NCI-H2227 (cell line): ENCODE results near the gene GAL3ST1.

Source experiments
- DNase-seq: peaks from one replicate; lab custom pipeline; 2025; ENCODE audit not compliant: unreplicated experiment; lab: John Stamatoyannopoulos, UW

GAL3ST1 gene

DNA sequence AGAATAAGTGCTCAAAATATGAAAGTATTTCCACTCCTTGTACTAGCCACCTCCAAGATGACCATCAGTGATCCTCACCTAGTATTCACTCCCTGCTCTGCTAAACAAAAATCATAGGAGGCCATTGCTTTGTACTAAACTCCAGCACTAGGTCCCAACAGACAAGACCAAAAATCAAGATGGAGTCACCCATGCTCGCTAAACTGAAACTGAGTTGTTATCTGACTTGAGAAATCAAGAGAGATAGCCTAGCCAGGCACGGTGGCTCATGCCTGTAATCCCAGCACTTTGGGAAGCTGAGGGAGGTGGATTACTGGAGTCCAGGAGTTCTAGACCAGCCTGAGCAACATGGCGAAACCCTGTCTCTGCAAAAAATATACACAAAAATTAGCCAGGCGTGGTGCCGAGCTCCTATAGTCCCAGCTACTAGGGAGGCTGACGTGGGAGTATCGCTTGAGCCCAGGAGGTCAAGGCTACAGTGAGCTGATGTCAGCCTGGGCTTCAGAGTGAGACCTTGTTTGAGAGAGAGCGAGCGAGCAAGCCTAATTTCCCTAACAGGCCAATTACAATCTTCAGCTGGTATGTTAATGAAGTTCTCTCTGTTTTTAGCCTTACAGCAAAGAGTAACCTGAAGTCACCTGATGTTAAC is 37.3 kb downstream of the GAL3ST1 start:
- DNase-seq, result no peak

DNA sequence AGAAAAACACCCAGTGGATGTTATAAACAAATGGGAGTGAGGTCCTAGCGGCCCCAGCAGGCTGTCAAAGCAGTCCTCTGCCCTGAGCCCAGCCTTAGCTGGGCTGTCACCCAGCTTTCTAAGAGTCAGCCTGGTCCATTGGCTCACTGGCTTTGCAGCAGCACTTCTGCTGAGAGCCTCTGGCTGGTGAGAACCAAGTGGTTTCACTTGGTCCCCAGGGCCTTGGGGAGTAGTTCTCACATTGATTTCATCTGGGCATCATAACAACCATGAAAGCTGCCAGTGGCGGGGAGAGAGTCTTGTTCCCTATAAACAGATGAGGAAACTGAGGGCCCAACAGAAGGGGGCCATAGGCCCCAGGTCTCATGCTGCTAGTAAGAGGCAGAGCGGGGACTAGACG is 39.3 kb downstream of the GAL3ST1 start:
- no peak for DNase-seq

DNA sequence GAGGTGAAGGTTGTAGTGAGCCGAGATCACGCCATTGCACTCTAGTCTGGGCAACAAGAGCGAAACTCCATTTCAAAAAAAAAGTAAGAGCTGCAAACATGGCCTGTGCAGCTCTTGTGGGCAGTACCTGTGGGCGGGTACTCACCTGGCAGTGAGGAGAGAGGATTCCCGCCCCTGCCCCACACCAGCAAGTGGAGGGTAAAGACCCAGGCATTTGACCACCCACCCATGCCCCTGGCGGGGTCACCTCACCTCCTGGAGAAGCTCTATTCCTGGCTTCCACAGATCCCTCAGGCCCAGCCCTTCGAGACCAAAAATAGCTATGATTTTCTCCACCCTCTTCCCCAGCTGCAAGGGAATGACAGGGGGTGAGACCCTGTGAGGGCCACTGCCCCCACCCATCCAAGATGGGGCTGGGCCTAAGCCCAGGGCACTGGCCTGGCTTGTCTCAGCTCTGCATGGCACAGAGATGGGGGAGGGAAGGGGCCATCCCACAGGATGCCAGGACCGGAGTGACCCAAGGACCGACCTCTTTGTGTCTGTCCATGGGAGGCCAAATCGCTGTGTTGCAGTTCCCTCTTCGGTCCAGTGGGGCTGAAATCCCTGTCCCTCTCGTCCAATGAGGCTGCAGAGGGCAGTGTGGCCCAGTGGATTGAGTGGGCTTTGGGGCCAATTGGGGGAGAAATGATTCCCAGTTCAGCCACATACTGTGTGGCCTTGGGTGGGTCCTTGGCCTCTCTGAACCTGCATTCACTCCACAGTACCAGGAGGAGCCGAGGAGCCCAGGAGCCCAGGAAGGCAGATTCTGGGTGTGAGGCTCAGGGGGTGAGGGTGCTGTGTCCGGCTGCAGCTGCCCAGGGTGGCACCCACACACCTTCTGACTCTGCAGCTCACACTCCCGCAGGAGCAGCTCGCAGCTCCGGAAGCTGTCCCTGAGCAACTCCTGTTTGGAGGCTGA is 42.5 kb downstream of the GAL3ST1 start:
- DNase-seq, result no peak

DNA sequence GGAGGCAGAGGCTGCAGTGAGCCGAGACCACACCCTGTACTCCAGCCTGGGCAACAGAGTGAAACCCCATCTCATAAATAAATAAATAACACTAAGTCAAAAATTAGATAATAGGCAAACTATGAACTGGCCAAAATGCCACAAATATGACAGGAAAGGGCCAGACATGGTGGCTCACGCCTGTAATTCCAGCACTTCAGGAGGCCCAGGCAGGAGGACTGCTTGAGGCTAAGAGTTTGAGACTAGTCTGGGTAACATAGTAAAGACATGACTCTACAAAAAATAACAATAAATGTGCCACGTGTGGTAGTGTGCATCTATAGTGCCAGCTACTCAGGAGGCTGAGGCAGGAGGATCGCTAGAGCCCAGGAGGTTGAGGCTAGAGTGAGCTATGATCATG is 47.8 kb downstream of the GAL3ST1 start:
- no peak for DNase-seq

DNA sequence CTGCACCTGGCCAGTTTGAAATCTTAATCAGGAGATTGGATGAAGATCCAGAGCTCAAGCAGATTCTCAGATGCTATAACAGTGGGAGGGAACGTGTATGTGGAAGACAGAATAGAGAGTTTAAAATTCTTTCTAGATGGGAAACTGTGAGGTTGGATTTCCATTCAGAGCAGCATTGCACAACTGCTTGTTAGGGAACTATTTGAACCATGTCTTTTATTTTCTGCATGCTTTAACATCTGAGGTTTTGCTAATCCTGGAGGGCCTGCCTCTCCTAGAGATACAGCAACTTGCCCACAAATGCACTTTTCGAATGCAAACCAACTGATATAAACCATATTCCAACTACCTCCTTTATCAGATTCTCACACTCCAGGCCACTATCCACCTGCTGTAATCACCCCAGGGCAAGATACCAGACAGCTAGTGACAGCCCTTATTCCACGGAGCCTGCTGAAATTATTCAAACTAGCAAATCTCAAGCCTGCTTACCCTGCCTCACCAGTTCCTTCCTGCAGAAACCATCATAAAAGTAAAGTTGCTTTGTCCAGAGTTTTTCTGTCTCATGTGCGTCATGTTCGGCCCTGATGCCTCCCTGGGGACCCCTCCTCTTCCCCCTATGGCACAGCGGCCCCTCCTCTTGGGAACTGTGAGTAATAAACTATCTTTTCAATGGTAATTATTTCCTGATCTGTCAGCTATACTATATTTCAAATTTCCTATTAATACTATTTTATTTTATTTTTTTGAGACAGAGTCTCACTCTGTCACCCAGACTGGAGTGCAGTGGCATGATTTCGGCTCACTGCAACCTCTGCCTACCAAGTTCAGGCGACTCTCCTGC is 50.6 kb downstream of the GAL3ST1 start:
- DNase-seq, result no peak

DNA sequence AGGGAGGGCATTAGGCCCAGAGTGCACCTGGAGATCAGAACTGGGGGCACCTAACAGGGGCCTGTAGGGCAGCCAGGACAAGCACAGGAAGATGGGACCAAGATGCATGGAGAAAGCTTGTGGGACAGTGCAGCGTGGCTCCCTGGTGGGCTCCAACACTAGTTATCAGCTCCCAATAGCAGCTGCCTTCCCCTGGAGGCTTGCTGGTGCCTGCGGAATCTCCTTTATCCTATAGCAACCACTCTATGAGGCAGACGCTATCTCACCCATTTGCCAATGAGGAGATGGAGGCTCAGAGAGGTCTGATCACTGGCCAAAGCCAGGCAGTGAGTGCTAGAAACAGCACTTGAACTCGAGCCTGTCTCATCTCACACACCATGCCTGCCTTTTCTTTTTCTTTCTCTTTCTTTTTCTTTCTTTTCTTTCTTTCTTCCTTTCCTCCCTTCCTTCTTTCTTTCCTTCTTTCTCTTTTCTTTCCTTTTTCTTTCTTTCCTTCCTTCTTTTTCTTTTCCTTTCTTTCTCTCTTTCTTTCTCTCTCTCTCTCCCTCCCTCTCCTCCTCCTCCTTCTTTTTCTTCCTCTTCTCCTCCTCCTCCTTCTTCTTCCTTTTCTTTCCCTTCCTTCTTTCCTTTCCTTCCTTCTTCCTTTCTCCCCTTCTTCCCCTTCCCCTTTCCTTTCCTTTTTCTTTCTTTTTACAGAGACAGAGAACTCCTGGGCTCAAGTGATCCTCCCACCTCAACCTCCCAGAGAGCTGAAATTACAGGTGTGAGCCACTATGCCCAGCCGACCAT is 52.9 kb downstream of the GAL3ST1 start:
- no peak for DNase-seq

DNA sequence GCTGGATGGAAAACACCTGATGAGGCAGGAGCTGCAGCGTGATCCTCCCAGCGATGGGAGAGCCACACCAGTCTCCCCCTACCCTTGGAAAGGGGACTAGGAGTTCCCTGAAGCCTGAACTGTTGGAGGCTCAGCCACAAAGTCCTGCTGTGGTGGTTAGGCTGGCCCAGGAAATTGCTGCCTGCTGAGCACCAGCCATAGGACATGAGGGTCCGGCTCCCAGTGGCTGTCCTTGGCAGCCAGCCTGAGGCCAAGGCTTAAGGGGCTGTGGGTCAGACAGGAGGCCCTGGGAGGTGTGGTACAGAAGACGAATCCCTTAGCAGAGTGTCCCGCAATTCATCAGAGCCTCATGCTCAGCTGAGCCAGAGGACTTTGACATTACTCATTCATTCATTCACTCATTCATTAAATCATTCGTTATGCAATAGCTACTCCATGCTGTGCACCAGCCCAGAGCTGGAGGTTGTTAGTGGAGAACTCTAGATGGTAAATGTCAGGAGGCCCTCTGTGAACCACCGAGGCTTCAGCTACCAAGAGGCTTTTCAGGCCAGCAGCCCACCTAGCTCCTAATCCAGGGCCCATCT is 54.5 kb downstream of the GAL3ST1 start:
- no peak for DNase-seq

DNA sequence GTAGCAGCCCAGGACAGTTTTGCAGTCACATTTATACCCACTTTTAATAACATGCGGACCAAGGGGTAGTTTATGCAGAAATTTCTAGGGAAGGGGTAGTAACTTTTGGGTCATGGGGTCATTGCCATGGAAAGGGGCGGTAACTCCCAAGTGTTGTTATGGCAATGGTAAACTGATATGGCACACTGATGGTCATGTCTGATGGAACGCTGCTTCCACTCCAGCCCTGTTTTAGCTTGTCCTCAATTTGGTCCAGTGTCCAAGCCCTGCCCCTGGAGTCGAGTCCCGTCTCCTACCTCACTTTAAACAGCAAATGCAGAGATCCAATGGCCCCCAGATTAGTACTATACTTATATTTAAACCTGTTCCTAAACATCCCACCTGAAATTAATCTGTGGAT is 57.7 kb downstream of the GAL3ST1 start:
- DNase-seq, result no peak

DNA sequence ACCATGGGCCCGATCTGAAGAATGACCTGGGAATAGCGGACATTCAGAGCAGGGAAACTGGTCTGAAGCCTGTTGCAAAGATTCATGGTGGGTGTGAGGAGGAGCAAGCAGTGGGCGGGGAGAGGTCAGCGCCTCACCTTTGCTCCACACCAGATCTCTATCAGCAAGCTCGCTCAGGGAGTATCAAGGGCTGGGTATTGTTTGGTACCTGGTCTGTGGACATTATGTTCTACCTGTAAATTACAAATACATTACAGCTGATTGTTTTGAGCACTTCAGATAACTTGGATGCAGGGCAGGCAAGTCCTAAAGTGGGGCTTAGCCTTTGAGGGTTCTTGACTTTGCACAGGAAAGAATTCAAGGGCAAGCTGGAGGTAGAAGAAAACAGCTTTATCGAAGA is 58.2 kb downstream of the GAL3ST1 start:
- DNase-seq, result no peak

DNA sequence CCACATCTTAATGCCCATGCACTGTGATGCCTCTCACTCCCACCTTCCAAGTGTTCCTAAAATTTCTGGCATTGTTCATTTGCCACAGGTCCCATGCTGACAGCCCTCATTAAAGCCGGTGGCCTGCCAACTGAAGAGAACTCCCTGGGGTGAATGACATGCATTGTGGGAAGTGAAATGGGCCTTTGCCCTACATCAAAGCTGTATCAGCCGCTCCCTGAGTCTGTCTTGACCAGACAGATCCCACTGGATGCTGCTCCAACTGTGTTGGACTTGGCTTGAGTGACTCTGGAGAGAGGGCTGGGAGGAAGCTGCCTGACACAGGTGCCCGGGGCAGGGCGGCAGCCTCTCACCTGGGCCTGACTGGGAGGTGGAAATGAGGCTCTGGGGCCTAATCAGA is 60.2 kb downstream of the GAL3ST1 start:
- DNase-seq, result no peak

DNA sequence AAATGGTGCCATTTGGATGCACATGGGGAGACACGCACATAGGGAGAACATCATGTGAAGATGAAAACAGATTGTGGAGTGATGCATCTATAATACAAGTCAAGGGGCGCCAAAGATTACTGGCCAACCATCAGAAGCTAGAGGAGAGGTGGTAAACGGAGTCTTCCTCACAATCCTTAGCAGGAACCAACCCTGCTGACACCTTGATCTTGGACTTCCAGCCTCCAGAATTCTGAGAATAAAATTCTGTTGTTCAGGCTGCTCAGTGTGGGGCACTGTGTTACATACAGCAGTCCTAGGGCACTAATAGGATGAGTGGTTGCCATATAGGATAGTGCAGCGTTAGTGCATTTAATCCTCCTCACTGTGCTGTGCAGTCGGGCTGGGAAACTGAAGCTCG is 61.0 kb downstream of the GAL3ST1 start:
- DNase-seq, result no peak

DNA sequence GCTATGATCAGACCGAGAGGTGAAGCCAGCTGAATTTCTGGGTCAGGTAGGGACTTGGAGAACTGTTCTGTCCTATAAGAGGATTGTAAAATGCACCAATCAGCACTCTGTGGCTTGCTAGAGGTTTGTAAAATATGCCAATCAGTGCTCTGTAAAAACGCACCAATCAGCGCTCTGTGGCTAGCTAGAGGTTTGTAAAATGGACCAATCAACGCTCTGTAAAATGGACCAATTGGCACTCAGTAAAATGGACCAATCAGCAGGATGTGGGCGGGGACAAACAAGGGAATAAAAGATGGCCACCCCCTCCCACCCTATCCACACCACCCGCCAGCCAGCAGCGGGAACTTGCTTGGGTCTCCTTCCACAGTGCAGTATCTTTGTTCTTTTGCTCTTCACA is 62.6 kb downstream of the GAL3ST1 start:
- no peak for DNase-seq

DNA sequence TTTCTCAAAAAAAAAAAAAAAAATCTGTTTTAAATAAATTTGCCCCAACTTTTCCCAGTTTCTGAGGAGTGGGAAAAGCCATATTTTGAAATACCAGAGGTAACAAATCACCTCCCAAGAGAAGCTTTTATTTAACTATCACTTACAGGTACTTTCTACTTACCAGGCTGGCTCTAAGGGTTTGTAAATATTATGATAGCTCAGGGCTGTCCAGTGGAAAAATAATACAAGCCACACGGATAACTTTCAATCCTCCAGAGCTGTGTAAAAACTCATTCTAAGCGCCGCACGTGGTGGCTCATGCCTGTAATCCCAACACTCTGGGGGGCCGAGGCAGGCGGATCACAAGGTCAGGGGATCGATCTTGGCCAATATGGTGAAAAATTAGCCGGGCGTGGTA is 63.4 kb downstream of the GAL3ST1 start:
- DNase-seq, result no peak

DNA sequence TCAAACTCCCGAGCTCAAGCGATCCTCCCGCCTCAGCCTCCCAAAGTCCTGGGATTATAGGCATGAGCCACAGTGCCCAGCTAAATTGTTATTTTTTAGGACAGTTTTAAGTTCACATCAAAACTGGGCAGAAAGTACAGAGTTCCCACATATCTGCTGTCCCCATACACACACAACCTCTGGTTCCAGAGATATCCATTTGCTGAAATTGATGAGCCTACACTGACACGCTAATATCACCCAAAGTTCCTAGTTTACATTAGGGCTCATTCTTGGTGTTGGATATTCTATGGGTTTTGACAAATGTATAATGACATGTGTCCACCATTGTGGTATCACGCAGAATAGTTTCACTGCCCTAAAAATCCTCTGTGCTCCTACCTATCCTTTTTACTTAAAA is 66.2 kb downstream of the GAL3ST1 start:
- no peak for DNase-seq

DNA sequence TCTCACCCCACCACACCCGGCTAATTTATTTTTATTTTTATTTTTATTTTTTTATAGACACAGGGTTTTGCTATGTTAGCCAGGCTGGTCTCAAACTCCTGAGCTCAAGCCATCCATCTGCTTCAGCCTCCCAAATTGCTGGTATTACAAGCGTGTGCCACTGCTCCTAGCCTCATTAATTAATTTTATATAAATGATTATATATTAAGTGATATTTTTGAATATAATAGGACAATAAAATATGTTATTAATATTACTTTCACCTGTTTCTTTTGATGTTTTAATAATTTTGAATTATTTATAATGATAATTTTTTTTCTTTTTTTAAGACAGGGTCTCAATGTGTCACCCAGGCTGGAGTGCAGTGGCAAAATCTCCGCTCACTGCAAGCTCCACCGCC is 66.8 kb downstream of the GAL3ST1 start:
- no peak for DNase-seq

DNA sequence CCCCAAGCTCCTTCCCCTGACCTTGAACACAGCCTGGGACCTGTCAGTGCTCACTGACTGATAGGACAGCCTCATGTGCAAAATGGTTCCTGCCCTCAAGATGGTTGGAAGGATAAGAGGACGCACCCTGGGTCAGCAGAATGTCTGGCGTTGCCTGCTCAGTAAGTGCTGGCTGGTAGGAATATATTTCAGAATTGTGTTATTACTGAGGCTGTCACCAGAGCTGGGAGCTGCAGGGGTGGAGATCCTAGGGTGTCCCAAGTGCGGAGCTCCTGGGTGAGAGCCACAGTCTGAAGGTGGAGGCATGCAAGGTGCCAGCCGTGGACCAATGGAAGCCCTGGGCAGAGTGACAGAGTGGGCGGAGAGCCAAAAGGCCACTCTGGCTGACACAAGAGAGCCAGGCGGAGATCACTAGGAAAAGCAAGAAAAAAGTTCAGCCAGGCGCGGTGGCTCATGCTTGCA is 67.9 kb downstream of the GAL3ST1 start:
- no peak for DNase-seq
